Inflammatory macrophage treated with lipopolysaccharide for 4 hours (primary cell): ENCODE measurements around the gene TMEM132E.

Experiments used
- DNase-seq: peaks from one replicate; pipeline ENCODE4 v3.0.0-alpha.2; 2020

The TMEM132E gene

GRCh38 chr17:34569591-34569990, 9.8 kb upstream of the TMEM132E start:
- no peak for DNase-seq

- DNase-seq = no peak
Measured at GRCh38 chr17:34570506-34570905, 8.9 kb upstream of the TMEM132E start.

GRCh38 chr17:34571428-34572130, 7.8 kb upstream of the TMEM132E start:
- no peak for DNase-seq

- no peak for DNase-seq
Measured at GRCh38 chr17:34572483-34572882, 6.9 kb upstream of the TMEM132E start.

GRCh38 chr17:34575182-34575581, 4.2 kb upstream of the TMEM132E start:
- no peak for DNase-seq

- no peak for DNase-seq
Measured at GRCh38 chr17:34578016-34578415, 1.4 kb upstream of the TMEM132E start.

- no peak for DNase-seq
Measured at GRCh38 chr17:34578656-34579016, 746 bp upstream of the TMEM132E start.

- no peak for DNase-seq
Measured at GRCh38 chr17:34579979-34580684, 750 bp downstream of the TMEM132E start.

GRCh38 chr17:34580685-34581445, 1.5 kb downstream of the TMEM132E start:
- DNase-seq = no peak

GRCh38 chr17:34581446-34582184, 2.2 kb downstream of the TMEM132E start:
- DNase-seq = no peak

- no peak for DNase-seq
Measured at GRCh38 chr17:34582185-34582900, 3.0 kb downstream of the TMEM132E start.

- no peak for DNase-seq
Measured at GRCh38 chr17:34582901-34583245, 3.5 kb downstream of the TMEM132E start.

GRCh38 chr17:34584805-34585416, 5.5 kb downstream of the TMEM132E start:
- no peak for DNase-seq

- no peak for DNase-seq
Measured at GRCh38 chr17:34586346-34586846, 7.0 kb downstream of the TMEM132E start.

GRCh38 chr17:34588266-34588665, 8.9 kb downstream of the TMEM132E start:
- no peak for DNase-seq

- DNase-seq = no peak
Measured at GRCh38 chr17:34589120-34589965, 10.0 kb downstream of the TMEM132E start.

- DNase-seq = no peak
Measured at GRCh38 chr17:34592002-34592401, 12.6 kb downstream of the TMEM132E start.

GRCh38 chr17:34596920-34597319, 17.5 kb downstream of the TMEM132E start:
- peak; percentile 23 for DNase-seq

GRCh38 chr17:34598161-34598776, 18.9 kb downstream of the TMEM132E start:
- no peak for DNase-seq

- DNase-seq = no peak
Measured at GRCh38 chr17:34601416-34601815, 22.0 kb downstream of the TMEM132E start.
